SU-DHL-6 (cell line): Measurements from ENCODE around the gene HAAO.

ENCODE experiments used
- EZH2phosphoT487 ChIP-seq: fragments of 200-600 bp; sonication (generic), shearing (Covaris generic); conservative IDR thresholded peaks from 2 replicates; pipeline ENCODE4 v1.6.1; 2018; ENCODE audit warnings: mild to moderate bottlenecking, antibody characterized with exemption, low read length, moderate library complexity, mixed read lengths
- TF ChIP-seq, protein P1 (sequence below): fragments of 200-600 bp; sonication (generic); IDR thresholded peaks from one replicate; pipeline ENCODE4 v1.5.1; 2017; ENCODE audit warnings: antibody characterized with exemption, mild to moderate bottlenecking, low read length, moderate library complexity; ENCODE audit not compliant: insufficient read depth, poor library complexity, severe bottlenecking

DNA sequence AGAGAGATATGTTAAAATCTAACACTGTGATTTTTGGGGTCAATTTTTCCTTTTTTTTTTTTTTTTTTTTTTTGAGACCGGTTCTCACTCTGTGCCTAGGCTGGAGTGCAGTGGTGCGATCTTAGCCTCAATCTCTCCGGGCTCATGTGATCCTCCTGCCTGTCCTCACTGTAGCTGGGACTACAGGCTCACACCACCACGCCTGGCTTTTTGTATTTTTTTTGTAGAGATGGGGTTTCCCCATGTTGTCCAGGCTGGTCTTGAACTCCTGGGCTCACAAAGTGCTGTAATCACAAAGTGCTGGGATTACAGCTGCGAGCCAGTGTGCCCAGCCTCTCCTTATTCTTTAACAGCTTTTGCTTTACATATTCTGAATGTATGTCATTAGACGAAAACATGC is 2.9 kb upstream of the HAAO start:
- TF ChIP-seq, protein P1, sequence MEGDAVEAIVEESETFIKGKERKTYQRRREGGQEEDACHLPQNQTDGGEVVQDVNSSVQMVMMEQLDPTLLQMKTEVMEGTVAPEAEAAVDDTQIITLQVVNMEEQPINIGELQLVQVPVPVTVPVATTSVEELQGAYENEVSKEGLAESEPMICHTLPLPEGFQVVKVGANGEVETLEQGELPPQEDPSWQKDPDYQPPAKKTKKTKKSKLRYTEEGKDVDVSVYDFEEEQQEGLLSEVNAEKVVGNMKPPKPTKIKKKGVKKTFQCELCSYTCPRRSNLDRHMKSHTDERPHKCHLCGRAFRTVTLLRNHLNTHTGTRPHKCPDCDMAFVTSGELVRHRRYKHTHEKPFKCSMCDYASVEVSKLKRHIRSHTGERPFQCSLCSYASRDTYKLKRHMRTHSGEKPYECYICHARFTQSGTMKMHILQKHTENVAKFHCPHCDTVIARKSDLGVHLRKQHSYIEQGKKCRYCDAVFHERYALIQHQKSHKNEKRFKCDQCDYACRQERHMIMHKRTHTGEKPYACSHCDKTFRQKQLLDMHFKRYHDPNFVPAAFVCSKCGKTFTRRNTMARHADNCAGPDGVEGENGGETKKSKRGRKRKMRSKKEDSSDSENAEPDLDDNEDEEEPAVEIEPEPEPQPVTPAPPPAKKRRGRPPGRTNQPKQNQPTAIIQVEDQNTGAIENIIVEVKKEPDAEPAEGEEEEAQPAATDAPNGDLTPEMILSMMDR = no peak
- TF ChIP-seq EZH2phosphoT487 = no peak
